Endothelial cell of umbilical vein (primary cell): ENCODE measurements around the gene IL4R.

Experiments
- CTCF ChIP-seq, 2 donors: IDR thresholded peaks; 1 replicate in 1 of 2; 2 replicates in 1 of 2; pipeline ENCODE4 v1.5.1; 2011; ENCODE audit warnings: low read length in 2 of 2, mild to moderate bottlenecking in 2 of 2, moderate library complexity in 2 of 2, control low read depth in 1 of 2, inconsistent platforms in 1 of 2, low read depth in 1 of 2; ENCODE audit not compliant: insufficient read depth in 1 of 2; ENCODE audit errors: extremely low read depth in 1 of 2
- MYC ChIP-seq: IDR thresholded peaks from one replicate; pipeline ENCODE4 v1.6.1; 2011; ENCODE audit warnings: mild to moderate bottlenecking, low read depth, low read length
- POLR2A ChIP-seq: IDR thresholded peaks from 2 replicates; pipeline ENCODE4 v1.6.1; 2012; ENCODE audit warnings: low read depth, mild to moderate bottlenecking, control low read depth, low read length

- no peak for TF ChIP-seq CTCF (IDR thresholded peaks at IDR 0.05; ENCODE audit: extremely low read depth in 1 of 2, insufficient read depth in 1 of 2, low read depth in 1 of 2, low read length in 2 of 2)
- TF ChIP-seq POLR2A: no peak
- TF ChIP-seq MYC: no peak
These were observed 92.0 kb downstream of the IL4R start for GRCh38 chr16:27405546-27406451.
